Tibial nerve (tissue), 4 donors: ENCODE measurements around the gene HADHB. TPM values are rescaled to one million over a fixed set of nuclear protein-coding genes. Genes with fewer than 3 reads are reported as not detected.
"Not testable (repeated sequence)": the region's sequence is repeated elsewhere in the genome, so short reads cannot be mapped to it uniquely, and the experiment has no call there.

ENCODE experiments used
- DNase-seq, 2 donors: peaks; one replicate each; pipeline ENCODE4 v3.0.0-alpha.2; 2019; ENCODE audit warnings: low spot score in 2 of 2
- H3K27ac ChIP-seq, 4 donors: fragments of 200-600 bp; sonication (generic) in 3 of 4; one replicate each; pipeline ENCODE4 v1.5.1; 2017 to 2019; ENCODE audit warnings: mild to moderate bottlenecking in 1 of 4
- H3K27me3 ChIP-seq, 2 donors: fragments of 200-600 bp; sonication (generic) in 1 of 2; one replicate each; pipeline versions ENCODE4 v1.5.1 to v1.6.0; 2017 to 2019
- H3K36me3 ChIP-seq, 3 donors: fragments of 200-600 bp; sonication (generic); one replicate each; pipeline ENCODE4 v1.5.1; 2018 to 2019
- H3K4me1 ChIP-seq, 4 donors: fragments of 200-600 bp; sonication (generic) in 3 of 4; one replicate each; pipeline ENCODE4 v1.5.1; 2017 to 2019
- H3K4me3 ChIP-seq, 4 donors: fragments of 200-600 bp; sonication (generic) in 3 of 4; one replicate each; pipeline ENCODE4 v1.5.1; 2017 to 2019; ENCODE audit warnings: mild to moderate bottlenecking in 1 of 4, moderate library complexity in 1 of 4
- H3K9me3 ChIP-seq, 4 donors: fragments of 200-600 bp; sonication (generic) in 3 of 4; one replicate each; pipeline ENCODE4 v1.5.1; 2017 to 2019
- CTCF ChIP-seq, 5 experiments: fragments of 200-600 bp in 3 of 5; fragments of 450-650 bp in 2 of 5; sonication (generic) in 3 of 5; IDR thresholded peaks; one replicate each; pipeline ENCODE4 v1.5.1; 2016 to 2019; ENCODE audit warnings: antibody characterized with exemption in 5 of 5, mild to moderate bottlenecking in 3 of 5, moderate library complexity in 2 of 5
- EP300 ChIP-seq, 2 donors: sonication (generic); formaldehyde crosslinking; IDR thresholded peaks; one replicate each; pipeline ENCODE4 v1.6.1; 2017; ENCODE audit warnings: antibody characterized with exemption in 2 of 2, mild to moderate bottlenecking in 1 of 2
- POLR2A ChIP-seq, 2 donors: fragments of 450-650 bp; IDR thresholded peaks; one replicate each; pipeline ENCODE4 v1.6.1; 2017; ENCODE audit warnings: antibody characterized with exemption in 2 of 2, mild to moderate bottlenecking in 2 of 2, moderate library complexity in 2 of 2
- WGBS, 2 donors: methylation state at CpG; one replicate each; pipeline ENCODE4 v1.1.5; 2018; 5-methylcytosine and 5-hydroxymethylcytosine counted together
- total RNA-seq, 4 donors: library from RNA; depleted of rRNA; stranded (reverse); fragments of >200 nt; gene quantifications; one replicate each; pipeline ENCODE4 v1.1.0, GENCODE V29; 2016

HADHB gene
- total RNA-seq, 4 donors from 2014 or later, result 68.1 to 121 (median 110) TPM

GRCh38 chr2:26300234-26300925 is 55.6 kb downstream of the HADHB start:
- Histone ChIP-seq H3K9me3 (no peaks in the 10 kb centered on the region), H3K27me3 (no peaks in the 10 kb centered on the region), H3K4me1 (peaks cover 0 to 17% (median 8%) of the 10 kb centered on the region in 4 donors), H3K36me3 (no peaks in the 10 kb centered on the region), H3K4me3 (peak overlapping the region; percentile 47 to 63 (median 56)), H3K27ac (peak overlapping the region in 3 of 4 donors; percentile 82 to 91 (median 88))
- 24 to 31% methylated on average over 22 of the region's 22 CpGs for WGBS, 2 donors
- TF ChIP-seq CTCF (IDR thresholded peaks at IDR 0.05) (no peak), POLR2A (IDR thresholded peaks at IDR 0.05) (no peak), EP300 (IDR thresholded peaks at IDR 0.05) (no peak)
- DNase-seq, result peak in 1 of 2 donors; percentile 13

GRCh38 chr2:26302846-26303245 is 58.1 kb downstream of the HADHB start:
- 79 to 80% methylated on average over 6 of the region's 6 CpGs for WGBS, 2 donors
- no peak overlapping the region for H3K4me3 ChIP-seq
- H3K27ac ChIP-seq, result no peak overlapping the region
- DNase-seq, result no peak
- H3K9me3 ChIP-seq, result no peaks in the 10 kb centered on the region
- no peaks in the 10 kb centered on the region for H3K36me3 ChIP-seq
- peaks cover 0 to 15% (median 8%) of the 10 kb centered on the region in 4 donors for H3K4me1 ChIP-seq
- no peaks in the 10 kb centered on the region for H3K27me3 ChIP-seq
- TF ChIP-seq EP300 (IDR thresholded peaks at IDR 0.05), result no peak
- TF ChIP-seq POLR2A (IDR thresholded peaks at IDR 0.05), result no peak
- TF ChIP-seq CTCF (IDR thresholded peaks at IDR 0.05), result no peak

- whole genome bisulfite sequencing, 2 donors, result 63 to 65% methylated on average over 7 of the region's 7 CpGs
- not testable (repeated sequence) for H3K27ac ChIP-seq, H3K27me3 ChIP-seq, DNase-seq, H3K4me3 ChIP-seq, H3K9me3 ChIP-seq, H3K36me3 ChIP-seq, H3K4me1 ChIP-seq
Measured at GRCh38 chr2:26305094-26305493, 60.4 kb downstream of the HADHB start.

- Histone ChIP-seq H3K27ac (no peak overlapping the region), H3K36me3 (peaks cover 0 to under 1% (median 0%) of the 10 kb centered on the region in 3 donors), H3K4me3 (no peak overlapping the region), H3K27me3 (no peaks in the 10 kb centered on the region), H3K9me3 (no peaks in the 10 kb centered on the region), H3K4me1 (peaks cover 0 to 6% (median 1%) of the 10 kb centered on the region in 4 donors)
- DNase-seq, result no peak
- WGBS, 2 donors, result 64% methylated on average over 6 of the region's 6 CpGs
- no peak for TF ChIP-seq POLR2A (IDR thresholded peaks at IDR 0.05)
- no peak for TF ChIP-seq CTCF (IDR thresholded peaks at IDR 0.05)
- no peak for TF ChIP-seq EP300 (IDR thresholded peaks at IDR 0.05)
Measured at GRCh38 chr2:26305540-26305939, 60.8 kb downstream of the HADHB start.

- Histone ChIP-seq H3K4me3 (no peak overlapping the region), H3K4me1 (no peaks in the 10 kb centered on the region), H3K9me3 (no peaks in the 10 kb centered on the region), H3K27me3 (no peaks in the 10 kb centered on the region), H3K27ac (no peak overlapping the region), H3K36me3 (peaks cover 0 to 4% (median 0%) of the 10 kb centered on the region in 3 donors)
- DNase-seq, result no peak
- 87 to 88% methylated on average over 10 of the region's 10 CpGs for WGBS, 2 donors
- TF ChIP-seq POLR2A (IDR thresholded peaks at IDR 0.05) (no peak), EP300 (IDR thresholded peaks at IDR 0.05) (no peak), CTCF (IDR thresholded peaks at IDR 0.05) (no peak)
Measured at GRCh38 chr2:26309921-26310320, 65.2 kb downstream of the HADHB start.
